Fibroblast of pulmonary artery (primary cell): Measurements from ENCODE around the gene PHPT1.

Source experiments
- DNase-seq: peaks from one replicate; pipeline ENCODE4 v3.0.0-alpha.2; 2010; ENCODE audit warnings: low read depth
- H3K4me3 ChIP-seq: replicated peaks from 2 replicates; pipeline ENCODE4 v1.5.1; 2011; ENCODE audit warnings: low read depth, mild to moderate bottlenecking, control low read depth, low read length, moderate library complexity
- CTCF ChIP-seq: IDR thresholded peaks from 2 replicates; pipeline ENCODE4 v1.5.1; 2011; ENCODE audit warnings: mild to moderate bottlenecking, control low read depth, low read length, inconsistent platforms; ENCODE audit errors: missing control alignments

PHPT1 gene

GRCh38 chr9:136857581-136858412 lies 8.6 kb downstream of the PHPT1 start:
- TF ChIP-seq CTCF = no peak
- H3K4me3 ChIP-seq = no peak overlapping the region
- no peak for DNase-seq

- H3K4me3 ChIP-seq = no peak overlapping the region
- no peak for DNase-seq
- no peak for TF ChIP-seq CTCF
Measured at GRCh38 chr9:136858452-136858843, 9.2 kb downstream of the PHPT1 start.

- H3K4me3 ChIP-seq = no peak overlapping the region
- peak; percentile 50 for DNase-seq
- no peak for TF ChIP-seq CTCF
Measured at GRCh38 chr9:136858844-136859757, 9.9 kb downstream of the PHPT1 start.

- no peak for TF ChIP-seq CTCF
- no peak overlapping the region for H3K4me3 ChIP-seq
- no peak for DNase-seq
Measured at GRCh38 chr9:136860529-136860928, 11.3 kb downstream of the PHPT1 start.

- DNase-seq = no peak
- no peak overlapping the region for H3K4me3 ChIP-seq
- no peak for TF ChIP-seq CTCF
Measured at GRCh38 chr9:136860933-136861873, 12.0 kb downstream of the PHPT1 start.

- H3K4me3 ChIP-seq = no peak overlapping the region
- DNase-seq = no peak
- TF ChIP-seq CTCF = no peak
Measured at GRCh38 chr9:136861874-136862457, 12.8 kb downstream of the PHPT1 start.
